Measurements from ENCODE around the gene CFAP210.

GRCh38 chr2:169609264-169609663, 84.9 kb downstream of the CFAP210 start:
- TF ChIP-seq CTCF (IDR thresholded peaks at IDR 0.05) (no peak), POLR2A (IDR thresholded peaks at IDR 0.05) (no peak)
